Measurements from ENCODE around the gene CYP4F3. TPM values are rescaled to one million over a fixed set of nuclear protein-coding genes. Genes with fewer than 3 reads are reported as not detected.
A peak's percentile ranks its signal among the peaks of the same experiment; 100 is the strongest.
"Not testable (repeated sequence)": the region's sequence is repeated elsewhere in the genome, so short reads cannot be mapped to it uniquely, and the experiment has no call there.

The CYP4F3 gene
- total and polyA plus RNA-seq, 9 donors: 0.04 to 0.44 (median 0.15) TPM

DNA sequence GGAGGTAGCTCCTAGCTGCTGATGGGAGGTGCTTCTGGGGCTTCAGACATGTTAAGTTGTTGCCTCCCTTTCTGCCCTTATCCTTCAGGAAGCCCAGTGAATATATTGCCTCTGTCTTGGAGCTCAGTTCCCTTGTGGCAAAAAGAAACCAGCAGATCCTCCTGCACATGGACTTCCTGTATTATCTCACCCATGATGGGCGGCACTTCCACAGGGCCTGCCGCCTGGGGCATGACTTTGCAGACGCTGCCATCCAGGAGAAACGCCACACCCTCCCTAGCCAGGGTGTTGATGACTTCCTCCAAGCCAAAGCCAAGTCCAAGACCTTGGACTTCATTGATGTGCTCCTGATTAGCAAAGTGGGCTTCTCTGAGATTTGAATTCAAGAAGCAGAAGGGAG lies 26.2 kb downstream of the CYP4F3 start:
- 63% methylated on average over 4 of the region's 4 CpGs for WGBS (ENCODE audit: insufficient coverage)
- Histone ChIP-seq H3K4me3 (ENCODE audit: low read length) (no peak overlapping the region), H3K36me3 (ENCODE audit: control insufficient read depth, insufficient read depth, low read length) (no peaks in the 10 kb centered on the region), H3K27ac (ENCODE audit: low read length) (no peak overlapping the region), H3K27me3 (ENCODE audit: control insufficient read depth, insufficient read depth, low read length) (no peaks in the 10 kb centered on the region), H3K9me3 (replicated peaks; ENCODE audit: control insufficient read depth, low read depth, low read length) (no peaks in the 10 kb centered on the region), H3K4me1 (ENCODE audit: control insufficient read depth, insufficient read depth, low read length) (no peaks in the 10 kb centered on the region)
- DNase-seq: no peak

DNA sequence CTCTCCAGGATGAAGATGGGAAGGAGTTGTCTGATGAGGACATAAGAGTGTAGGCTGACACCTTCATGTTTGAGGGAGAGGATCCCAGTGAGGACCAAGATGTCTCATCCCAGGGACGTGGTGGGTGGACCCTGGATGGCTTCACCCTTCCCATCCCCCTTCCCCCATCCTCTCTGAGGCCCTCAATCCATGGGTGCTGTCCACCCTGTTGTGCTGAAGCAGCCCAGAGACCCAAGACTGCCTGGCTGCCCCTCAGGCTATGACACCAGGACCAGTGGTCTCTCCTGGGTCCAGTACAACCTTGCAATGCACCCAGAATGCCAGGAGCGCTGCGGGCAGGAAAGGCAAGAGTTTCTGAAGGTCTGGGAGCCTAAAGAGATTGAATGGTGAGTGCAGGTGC lies 28.7 kb downstream of the CYP4F3 start:
- no peak overlapping the region for H3K4me3 ChIP-seq (ENCODE audit: low read length)
- H3K36me3 ChIP-seq (ENCODE audit: control insufficient read depth, insufficient read depth, low read length): no peaks in the 10 kb centered on the region
- 63% methylated on average over 3 of the region's 3 CpGs for WGBS (ENCODE audit: insufficient coverage)
- H3K27me3 ChIP-seq (ENCODE audit: control insufficient read depth, insufficient read depth, low read length): no peaks in the 10 kb centered on the region
- peaks cover 11% of the 10 kb centered on the region for H3K4me1 ChIP-seq (ENCODE audit: control insufficient read depth, insufficient read depth, low read length)
- H3K27ac ChIP-seq (ENCODE audit: low read length): no peak overlapping the region
- H3K9me3 ChIP-seq (replicated peaks; ENCODE audit: control insufficient read depth, low read depth, low read length): no peaks in the 10 kb centered on the region
- DNase-seq: no peak

DNA sequence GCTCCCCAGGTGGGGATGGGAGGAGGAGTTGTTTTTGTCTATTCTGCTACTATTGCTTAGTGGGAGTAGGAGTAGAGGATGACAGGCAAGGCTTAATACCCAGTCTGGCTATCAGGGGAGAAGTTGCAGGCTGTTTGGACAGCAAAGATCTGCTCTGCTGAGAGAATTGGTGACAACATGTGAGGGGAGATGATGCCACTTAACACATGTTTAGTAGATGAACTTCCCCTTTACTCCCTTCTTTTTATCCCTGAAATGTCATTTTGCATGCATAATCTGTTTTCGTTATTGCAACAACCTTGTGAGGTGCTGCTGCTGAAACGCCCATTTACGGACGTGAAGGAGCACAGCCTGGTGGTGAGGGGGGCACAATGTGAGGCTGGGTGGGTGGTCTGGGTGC lies 29.2 kb downstream of the CYP4F3 start:
- Histone ChIP-seq H3K27me3 (ENCODE audit: control insufficient read depth, insufficient read depth, low read length) (no peaks in the 10 kb centered on the region), H3K9me3 (replicated peaks; ENCODE audit: control insufficient read depth, low read depth, low read length) (no peaks in the 10 kb centered on the region), H3K4me1 (ENCODE audit: control insufficient read depth, insufficient read depth, low read length) (peaks cover 11% of the 10 kb centered on the region), H3K36me3 (ENCODE audit: control insufficient read depth, insufficient read depth, low read length) (no peaks in the 10 kb centered on the region), H3K27ac (ENCODE audit: low read length) (no peak overlapping the region), H3K4me3 (ENCODE audit: low read length) (no peak overlapping the region)
- WGBS (ENCODE audit: insufficient coverage): 81% methylated on average over 3 of the region's 4 CpGs
- no peak for DNase-seq

DNA sequence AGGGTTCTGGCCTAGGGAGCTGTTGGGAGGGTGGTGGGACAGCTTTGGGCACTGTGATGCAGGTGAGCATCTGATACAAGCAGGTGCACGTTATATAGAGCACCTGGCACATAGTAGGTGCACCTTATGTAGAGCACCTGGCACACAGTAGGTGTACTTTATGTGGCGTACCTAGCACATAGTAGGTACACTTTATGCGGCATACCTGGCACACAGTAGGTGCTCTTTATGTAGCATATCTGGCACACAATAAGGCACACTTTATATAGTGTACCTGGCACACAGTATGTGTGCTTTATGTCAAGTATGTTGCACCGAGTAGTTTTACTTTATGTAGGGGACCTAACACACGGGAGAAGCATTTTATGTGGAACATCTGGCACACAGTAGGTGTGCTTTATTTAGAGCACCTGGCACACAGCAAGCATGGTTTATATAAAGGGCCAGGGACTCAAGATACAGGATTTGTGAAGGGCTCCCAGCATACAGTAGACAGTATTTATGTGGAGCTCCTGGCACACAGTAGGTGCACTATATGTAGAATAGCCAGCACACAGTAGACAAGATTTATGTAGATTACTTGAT lies 30.6 kb downstream of the CYP4F3 start:
- DNase-seq: no peak
- Histone ChIP-seq H3K27me3 (ENCODE audit: control insufficient read depth, insufficient read depth, low read length) (no peaks in the 10 kb centered on the region), H3K4me3 (ENCODE audit: low read length) (no peak overlapping the region), H3K36me3 (ENCODE audit: control insufficient read depth, insufficient read depth, low read length) (no peaks in the 10 kb centered on the region), H3K27ac (ENCODE audit: low read length) (no peak overlapping the region), H3K4me1 (ENCODE audit: control insufficient read depth, insufficient read depth, low read length) (peaks cover 11% of the 10 kb centered on the region), H3K9me3 (replicated peaks; ENCODE audit: control insufficient read depth, low read depth, low read length) (no peaks in the 10 kb centered on the region)
- 87% methylated on average over 2 of the region's 5 CpGs for WGBS (ENCODE audit: insufficient coverage)

DNA sequence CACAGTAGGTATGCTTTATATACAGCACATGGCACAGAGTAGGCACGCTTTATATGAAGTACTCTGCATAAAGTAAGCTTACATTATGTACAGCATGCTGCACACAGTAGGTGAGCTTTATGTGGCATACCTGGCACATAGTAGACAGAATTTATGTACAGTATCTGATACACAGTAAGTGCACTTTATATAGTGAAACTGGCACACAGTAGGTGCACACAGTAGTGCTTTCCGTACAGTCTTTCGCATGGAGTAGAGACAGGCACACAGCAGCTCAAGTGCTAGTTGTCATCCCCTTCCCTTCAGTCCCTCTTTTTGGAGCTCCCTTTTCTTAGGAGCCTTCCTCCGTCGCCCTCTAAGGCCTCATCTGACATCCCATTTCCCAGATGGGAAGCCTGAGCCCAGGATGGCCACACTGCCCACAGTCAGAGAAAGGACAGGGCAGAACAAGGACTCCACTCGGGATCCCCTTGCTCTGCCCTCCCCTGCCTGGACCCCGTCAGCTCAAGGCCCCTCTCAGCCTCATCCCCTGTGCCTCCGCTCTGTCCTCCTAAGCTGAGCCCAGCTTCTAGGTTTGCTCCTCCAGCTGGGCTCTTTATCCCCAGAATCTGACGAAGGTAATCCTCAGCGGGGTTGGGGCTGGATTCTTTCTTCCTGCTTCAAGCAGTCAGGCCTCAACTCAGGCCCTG lies 31.3 kb downstream of the CYP4F3 start:
- no peak overlapping the region for H3K27ac ChIP-seq (ENCODE audit: low read length)
- WGBS (ENCODE audit: insufficient coverage): 43% methylated on average over 8 of the region's 10 CpGs
- H3K9me3 ChIP-seq (replicated peaks; ENCODE audit: control insufficient read depth, low read depth, low read length): no peaks in the 10 kb centered on the region
- H3K4me1 ChIP-seq (ENCODE audit: control insufficient read depth, insufficient read depth, low read length): peaks cover 11% of the 10 kb centered on the region
- DNase-seq: peak; percentile 77
- H3K36me3 ChIP-seq (ENCODE audit: control insufficient read depth, insufficient read depth, low read length): no peaks in the 10 kb centered on the region
- H3K27me3 ChIP-seq (ENCODE audit: control insufficient read depth, insufficient read depth, low read length): no peaks in the 10 kb centered on the region
- no peak overlapping the region for H3K4me3 ChIP-seq (ENCODE audit: low read length)

DNA sequence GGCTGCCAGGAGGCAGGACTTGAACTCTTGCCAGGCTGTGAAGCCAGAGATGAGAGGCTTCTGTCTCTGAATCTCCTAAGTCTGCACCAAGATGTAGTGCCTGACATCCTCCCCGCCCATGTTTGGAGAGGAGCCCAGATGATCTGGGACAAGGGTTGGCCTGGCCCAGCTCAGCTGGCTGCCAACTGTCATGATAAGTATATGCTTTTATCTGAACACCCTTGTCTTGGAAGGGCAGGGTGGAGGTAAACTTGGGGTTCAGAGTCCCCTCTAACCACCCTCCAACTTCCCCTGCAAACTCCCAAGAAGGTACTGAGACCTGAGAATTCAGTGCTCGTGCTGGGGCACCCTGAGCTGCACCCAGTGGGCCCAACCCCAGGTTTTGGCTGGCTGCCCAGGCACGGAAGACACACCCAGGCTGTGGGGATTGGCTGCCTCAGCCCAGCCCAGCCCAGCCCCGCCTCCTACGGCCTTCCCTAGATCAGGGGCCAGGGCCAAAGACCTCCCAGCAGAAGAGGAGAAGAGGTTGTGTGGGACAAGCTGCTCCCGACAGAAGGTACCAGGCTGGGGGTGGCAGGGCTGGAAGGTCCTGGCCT lies 32.0 kb downstream of the CYP4F3 start, which contains the start of gene CYP4F12:
Gene CYP4F12 (plus strand): TSS at position 508 of the 596 bp plus-strand sequence. CDS start 443 bp downstream, outside the sequence.
- H3K27ac ChIP-seq (ENCODE audit: low read length): no peak within 1 kb of the TSS
- 37% methylated on average over 5 of the region's 6 CpGs for WGBS (ENCODE audit: insufficient coverage)

DNA sequence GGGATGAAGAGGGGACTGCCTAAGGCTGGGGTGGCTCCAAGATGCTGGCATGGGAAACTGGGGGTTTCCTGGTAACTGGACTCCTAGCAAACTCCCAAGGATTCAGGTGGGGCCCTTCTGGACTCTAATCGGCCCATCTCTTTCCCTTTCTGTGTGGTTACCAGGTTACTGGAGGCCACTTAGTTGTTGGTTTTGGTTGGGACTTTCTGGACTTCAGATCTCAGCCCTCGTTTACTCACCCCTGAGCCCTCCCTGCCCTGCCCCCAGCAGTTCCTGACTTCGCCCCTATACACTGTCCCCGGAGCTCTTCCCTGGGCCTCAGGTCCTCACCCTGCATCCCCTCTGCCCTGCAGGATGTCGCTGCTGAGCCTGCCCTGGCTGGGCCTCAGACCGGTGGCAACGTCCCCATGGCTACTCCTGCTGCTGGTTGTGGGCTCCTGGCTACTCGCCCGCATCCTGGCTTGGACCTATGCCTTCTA lies 32.5 kb downstream of the CYP4F3 start:
- Histone ChIP-seq H3K9me3 (replicated peaks; ENCODE audit: control insufficient read depth, low read depth, low read length) (no peaks in the 10 kb centered on the region), H3K36me3 (ENCODE audit: control insufficient read depth, insufficient read depth, low read length) (no peaks in the 10 kb centered on the region), H3K4me3 (ENCODE audit: low read length) (no peak overlapping the region), H3K27me3 (ENCODE audit: control insufficient read depth, insufficient read depth, low read length) (no peaks in the 10 kb centered on the region), H3K4me1 (ENCODE audit: control insufficient read depth, insufficient read depth, low read length) (peaks cover 11% of the 10 kb centered on the region), H3K27ac (ENCODE audit: low read length) (no peak overlapping the region)
- DNase-seq: no peak
- 19% methylated on average over 7 of the region's 9 CpGs for WGBS (ENCODE audit: insufficient coverage)

More for the DNA sequence above, 32.0 kb downstream of the CYP4F3 start, which contains the start of gene CYP4F12:
- Histone ChIP-seq H3K36me3 (ENCODE audit: control insufficient read depth, insufficient read depth, low read length) (no peaks in the 10 kb centered on the region), H3K4me3 (ENCODE audit: low read length) (no peak within 1 kb of the TSS), H3K4me1 (ENCODE audit: control insufficient read depth, insufficient read depth, low read length) (peaks cover 11% of the 10 kb centered on the region), H3K9me3 (replicated peaks; ENCODE audit: control insufficient read depth, low read depth, low read length) (no peaks in the 10 kb centered on the region), H3K27me3 (ENCODE audit: control insufficient read depth, insufficient read depth, low read length) (no peaks in the 10 kb centered on the region)
- peak; percentile 51 for DNase-seq

DNA sequence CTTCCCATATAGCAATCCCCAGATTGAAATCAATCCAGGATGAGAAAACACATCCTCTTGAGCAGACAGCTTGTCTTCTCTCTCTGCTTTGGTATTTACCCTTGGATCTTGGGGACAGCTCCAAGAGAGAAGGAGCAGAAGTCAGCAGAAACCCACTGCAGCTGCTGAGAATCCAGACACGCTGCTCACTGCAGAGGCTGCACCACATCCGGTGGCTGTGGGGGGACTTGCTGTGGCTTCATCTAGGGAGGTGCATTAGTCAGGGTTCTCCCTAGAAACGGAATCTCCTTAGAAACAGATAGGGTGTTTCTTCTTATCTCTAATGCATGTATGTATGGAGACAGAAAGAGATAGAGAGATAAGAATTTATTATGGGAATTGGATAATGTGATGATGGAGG lies 34.9 kb downstream of the CYP4F3 start:
- no peak overlapping the region for H3K27ac ChIP-seq (ENCODE audit: low read length)
- no peak for DNase-seq
- no peaks in the 10 kb centered on the region for H3K36me3 ChIP-seq (ENCODE audit: control insufficient read depth, insufficient read depth, low read length)
- WGBS (ENCODE audit: insufficient coverage): no CpG with 5 or more reads among the region's 3 CpGs
- peaks cover 11% of the 10 kb centered on the region for H3K4me1 ChIP-seq (ENCODE audit: control insufficient read depth, insufficient read depth, low read length)
- H3K4me3 ChIP-seq (ENCODE audit: low read length): no peak overlapping the region
- H3K9me3 ChIP-seq (replicated peaks; ENCODE audit: control insufficient read depth, low read depth, low read length): no peaks in the 10 kb centered on the region
- no peaks in the 10 kb centered on the region for H3K27me3 ChIP-seq (ENCODE audit: control insufficient read depth, insufficient read depth, low read length)

DNA sequence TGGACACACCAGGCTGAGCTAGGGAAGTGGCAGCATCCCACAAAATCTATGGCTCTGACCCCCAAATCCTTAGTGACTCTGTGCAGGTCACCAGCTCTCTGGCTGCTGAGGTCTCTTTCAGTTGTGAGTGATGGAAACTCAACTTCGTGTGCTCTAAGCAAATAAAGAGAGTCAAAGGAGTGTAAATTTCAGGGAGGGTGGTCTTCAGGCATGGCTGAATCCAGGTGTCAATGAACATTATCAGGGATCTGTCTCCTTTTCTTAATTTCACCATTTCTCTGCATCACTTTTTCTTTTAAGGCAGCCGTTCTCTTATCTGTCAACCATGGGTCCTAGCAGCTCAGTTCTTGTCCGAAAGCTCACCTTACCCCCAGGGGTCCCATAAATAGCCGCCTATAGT lies 38.4 kb downstream of the CYP4F3 start:
- H3K36me3 ChIP-seq (ENCODE audit: control insufficient read depth, insufficient read depth, low read length): no peaks in the 10 kb centered on the region
- no peaks in the 10 kb centered on the region for H3K9me3 ChIP-seq (replicated peaks; ENCODE audit: control insufficient read depth, low read depth, low read length)
- H3K27ac ChIP-seq (ENCODE audit: low read length): no peak overlapping the region
- DNase-seq: no peak
- H3K4me1 ChIP-seq (ENCODE audit: control insufficient read depth, insufficient read depth, low read length): no peaks in the 10 kb centered on the region
- H3K27me3 ChIP-seq (ENCODE audit: control insufficient read depth, insufficient read depth, low read length): no peaks in the 10 kb centered on the region
- no peak overlapping the region for H3K4me3 ChIP-seq (ENCODE audit: low read length)
- 40% methylated on average over 1 of the region's 4 CpGs for WGBS (ENCODE audit: insufficient coverage)

DNA sequence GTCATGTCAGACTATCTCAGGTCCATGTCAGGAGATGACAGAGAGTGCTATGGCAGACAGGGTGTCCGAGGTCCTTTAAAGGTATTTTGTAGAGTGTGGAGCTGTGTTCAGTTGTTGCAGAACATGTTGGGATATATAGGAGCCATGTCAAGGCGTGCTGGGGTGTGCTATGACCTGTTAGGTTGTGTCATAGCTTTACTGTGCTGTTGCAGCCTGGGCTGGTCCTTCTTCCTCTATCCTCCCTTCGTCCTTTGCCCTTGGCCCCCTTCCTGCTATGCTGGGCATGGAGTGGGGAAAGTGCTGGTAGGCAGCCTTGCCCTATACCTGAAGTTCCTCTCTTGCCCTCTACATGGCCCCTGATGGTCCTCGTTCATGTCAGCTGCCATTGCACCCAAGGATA lies 39.2 kb downstream of the CYP4F3 start:
- DNase-seq; H3K9me3 ChIP-seq (replicated peaks; ENCODE audit: control insufficient read depth, low read depth, low read length); H3K4me1 ChIP-seq (ENCODE audit: control insufficient read depth, insufficient read depth, low read length); H3K27me3 ChIP-seq (ENCODE audit: control insufficient read depth, insufficient read depth, low read length); H3K36me3 ChIP-seq (ENCODE audit: control insufficient read depth, insufficient read depth, low read length); H3K4me3 ChIP-seq (ENCODE audit: low read length); H3K27ac ChIP-seq (ENCODE audit: low read length): not testable (repeated sequence)
- WGBS (ENCODE audit: insufficient coverage): 100% methylated on average over 1 of the region's 4 CpGs
